A673 (cell line): ENCODE data around the gene FAM50B. TPM values are rescaled to one million over a fixed set of nuclear protein-coding genes. Genes with fewer than 3 reads are reported as not detected.

Experiments used
- BruUV-seq: library from RNA; stranded (reverse); fragments of 400-500 nt; replicated peaks from 2 replicates; lab custom pipeline; 2021; lab: Mats Ljungman, UMichigan
- CTCF ChIA-PET: fragments of 300-600 bp; sonication (Branson Sonifier 250); formaldehyde crosslinking; loops from one replicate; lab custom pipeline; 2022; ENCODE audit warnings: antibody characterized with exemption; lab: Charles Lee
- POLR2A ChIA-PET: fragments of 300-600 bp; sonication (Branson Sonifier 250); formaldehyde crosslinking; loops from one replicate; lab custom pipeline; 2022; ENCODE audit warnings: antibody characterized with exemption; ENCODE audit not compliant: low non-redundant PET; lab: Charles Lee
- DNase-seq: peaks from one replicate; pipeline ENCODE4 v3.0.0-alpha.2; 2015; ENCODE audit warnings: low spot score
- H3K27ac ChIP-seq: fragments of 200-600 bp; sonication (generic); 2 replicates; pipeline ENCODE4 v1.5.1; 2016; ENCODE audit warnings: mixed run types, low read depth, mild to moderate bottlenecking, mixed read lengths, antibody characterized with exemption, low read length; ENCODE audit not compliant: poor library complexity, severe bottlenecking
- H3K27me3 ChIP-seq: fragments of 200-600 bp; sonication (generic); replicated peaks from 2 replicates; pipeline ENCODE4 v1.6.1; 2017; ENCODE audit warnings: mixed run types, low read depth, mild to moderate bottlenecking, mixed read lengths, antibody characterized with exemption, low read length; ENCODE audit not compliant: insufficient read depth, poor library complexity
- H3K36me3 ChIP-seq: fragments of 200-600 bp; sonication (generic); 2 replicates; pipeline ENCODE4 v1.6.1; 2016; ENCODE audit warnings: mixed run types, mild to moderate bottlenecking, mixed read lengths, antibody characterized with exemption, low read length; ENCODE audit not compliant: insufficient read depth, poor library complexity, severe bottlenecking
- H3K4me1 ChIP-seq: fragments of 200-600 bp; sonication (generic); 2 replicates; pipeline ENCODE4 v1.6.1; 2017; ENCODE audit warnings: mixed run types, mild to moderate bottlenecking, mixed read lengths, antibody characterized with exemption, low read length; ENCODE audit not compliant: insufficient read depth, poor library complexity, severe bottlenecking
- H3K4me3 ChIP-seq: fragments of 200-600 bp; sonication (generic); 2 replicates; pipeline ENCODE4 v1.5.1; 2016; ENCODE audit warnings: low read depth, mixed run types, mild to moderate bottlenecking, mixed read lengths, low read length; ENCODE audit not compliant: poor library complexity, severe bottlenecking
- H3K9me3 ChIP-seq: fragments of 200-600 bp; sonication (generic); 2 replicates; pipeline ENCODE4 v1.6.1; 2016; ENCODE audit warnings: mixed run types, low read depth, mild to moderate bottlenecking, mixed read lengths, antibody characterized with exemption, low read length; ENCODE audit not compliant: poor library complexity, severe bottlenecking
- CTCF ChIP-seq: fragments of 300-800, 200-600 bp; sonication (generic); conservative IDR thresholded peaks from 2 replicates; pipeline ENCODE4 v1.5.1; 2017; ENCODE audit warnings: low read depth, mild to moderate bottlenecking, antibody characterized with exemption, low read length, moderate library complexity, mixed read lengths
- EZH2 ChIP-seq: fragments of 200-600 bp; sonication (generic); IDR thresholded peaks from 2 replicates; pipeline ENCODE4 v1.6.1; 2017; ENCODE audit warnings: borderline replicate concordance, low read depth, mild to moderate bottlenecking, mixed read lengths, antibody characterized with exemption, low read length; ENCODE audit not compliant: poor library complexity, severe bottlenecking
- intact Hi-C: fragments of 100-400 bp; cut with micrococcal nuclease; formaldehyde crosslinking; loops from one replicate; pipeline ENCODE4 v1.10.0; 2022; ENCODE audit not compliant: unreplicated experiment
- total RNA-seq: library from RNA; stranded (reverse); gene quantifications from 2 replicates; pipeline ENCODE4 v1.2.3, GENCODE V29; 2021

FAM50B gene
- total RNA-seq, 1 experiment from 2014 or later, result 10.1 TPM

- Histone ChIP-seq H3K9me3 (no peaks in the 10 kb centered on the region), H3K4me1 (no peaks in the 10 kb centered on the region), H3K4me3 (no peak overlapping the region), H3K27ac (no peak overlapping the region), H3K27me3 (no peaks in the 10 kb centered on the region), H3K36me3 (no peaks in the 10 kb centered on the region)
- ChIA-PET POLR2A (no interaction called here), CTCF (no interaction called here)
- intact Hi-C loops, result no loop called here
- DNase-seq, result no peak
- no TSS peak for BruUV-seq
- TF ChIP-seq EZH2, result no peak
- TF ChIP-seq CTCF, result no peak
Measured at GRCh38 chr6:3892603-3893002, 43.4 kb downstream of the FAM50B start.

DNA sequence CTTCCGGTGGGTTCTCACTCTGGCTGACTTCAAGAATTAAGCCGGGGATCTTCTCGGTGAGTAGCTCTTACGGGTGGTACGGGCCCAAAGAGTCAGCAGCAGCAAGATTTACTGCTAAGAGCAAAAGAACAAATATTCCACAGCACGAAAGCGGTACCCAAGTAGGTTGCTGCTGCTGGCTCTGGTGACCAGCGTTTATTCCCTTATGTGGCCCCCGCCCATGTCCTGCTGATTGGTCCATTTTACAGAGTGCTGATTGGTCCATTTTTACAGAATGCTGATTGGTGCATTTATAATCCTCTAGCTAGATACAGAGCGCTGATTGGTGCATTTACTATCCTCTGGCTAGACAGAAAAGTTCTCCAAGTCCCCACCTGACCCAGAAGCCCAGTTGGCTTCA is 44.3 kb downstream of the FAM50B start:
- no peaks in the 10 kb centered on the region for H3K36me3 ChIP-seq
- BruUV-seq, result no TSS peak
- no peak for TF ChIP-seq EZH2
- POLR2A ChIA-PET, result no interaction called here
- H3K4me1 ChIP-seq, result no peaks in the 10 kb centered on the region
- H3K4me3 ChIP-seq, result no peak overlapping the region
- no peaks in the 10 kb centered on the region for H3K27me3 ChIP-seq
- H3K9me3 ChIP-seq, result no peaks in the 10 kb centered on the region
- H3K27ac ChIP-seq, result no peak overlapping the region
- no peak for DNase-seq
- intact Hi-C loops, result no loop called here
- CTCF ChIA-PET, result no interaction called here

- H3K36me3 ChIP-seq, result no peaks in the 10 kb centered on the region
- no peak overlapping the region for H3K27ac ChIP-seq
- no TSS peak for BruUV-seq
- TF ChIP-seq CTCF (no peak), EZH2 (no peak)
- ChIA-PET POLR2A (no interaction called here), CTCF (no interaction called here)
- H3K27me3 ChIP-seq, result no peaks in the 10 kb centered on the region
- no peaks in the 10 kb centered on the region for H3K4me1 ChIP-seq
- no peaks in the 10 kb centered on the region for H3K9me3 ChIP-seq
- no peak for DNase-seq
- no peak overlapping the region for H3K4me3 ChIP-seq
- intact Hi-C loops, result no loop called here
Measured at GRCh38 chr6:3893917-3894316, 44.7 kb downstream of the FAM50B start.

GRCh38 chr6:3894590-3895311 is 45.6 kb downstream of the FAM50B start:
- CTCF ChIA-PET, result no interaction called here
- DNase-seq, result no peak
- intact Hi-C loops, result no loop called here

More at GRCh38 chr6:3894590-3895311, 45.6 kb downstream of the FAM50B start:
- no peak for TF ChIP-seq EZH2
- TF ChIP-seq CTCF, result no peak
- H3K36me3 ChIP-seq, result no peaks in the 10 kb centered on the region
- H3K4me3 ChIP-seq, result no peak overlapping the region
- H3K4me1 ChIP-seq, result no peaks in the 10 kb centered on the region
- H3K27me3 ChIP-seq, result no peaks in the 10 kb centered on the region
- H3K9me3 ChIP-seq, result no peaks in the 10 kb centered on the region
- no peak overlapping the region for H3K27ac ChIP-seq
- POLR2A ChIA-PET, result no interaction called here
- no TSS peak for BruUV-seq
